ACC112 (cell line): ENCODE data around the gene C19orf47.
"Not testable (repeated sequence)": the region's sequence is repeated elsewhere in the genome, so short reads cannot be mapped to it uniquely, and the experiment has no call there.

Source experiments
- H2AFZ ChIP-seq: fragments of 200-600 bp; sonication (generic); one replicate; pipeline ENCODE4 v1.6.0; 2017; ENCODE audit warnings: antibody characterized with exemption, low read length; ENCODE audit not compliant: unreplicated experiment
- H3K27ac ChIP-seq: fragments of 200-600 bp; sonication (generic); 2 replicates; pipeline ENCODE4 v1.5.1; 2014; ENCODE audit warnings: low read depth, mild to moderate bottlenecking, antibody characterized with exemption, low read length, moderate library complexity
- H3K27me3 ChIP-seq: fragments of 200-600 bp; sonication (generic); 2 replicates; pipeline ENCODE4 v1.6.1; 2014; ENCODE audit warnings: mild to moderate bottlenecking, antibody characterized with exemption, low read length, moderate library complexity, mixed read lengths; ENCODE audit not compliant: insufficient read depth
- H3K36me3 ChIP-seq: fragments of 200-600 bp; sonication (generic); 2 replicates; pipeline ENCODE4 v1.6.1; 2016; ENCODE audit warnings: mild to moderate bottlenecking, antibody characterized with exemption, low read length, moderate library complexity, mixed read lengths; ENCODE audit not compliant: insufficient read depth
- H3K4me1 ChIP-seq: fragments of 200-600 bp; sonication (generic); one replicate; pipeline ENCODE4 v1.6.1; 2016; ENCODE audit warnings: low read length, mixed read lengths; ENCODE audit not compliant: insufficient read depth, unreplicated experiment, control insufficient read depth
- H3K4me3 ChIP-seq: fragments of 200-600 bp; sonication (generic); 2 replicates; pipeline ENCODE4 v1.5.1; 2014; ENCODE audit warnings: mild to moderate bottlenecking, low read depth, low read length
- H3K79me2 ChIP-seq: fragments of 200-600 bp; sonication (generic); one replicate; pipeline ENCODE4 v1.6.0; 2016; ENCODE audit warnings: low read length; ENCODE audit not compliant: control insufficient read depth, unreplicated experiment, insufficient read depth

Gene C19orf47

GRCh38 chr19:40374084-40374483 lies 25.9 kb upstream of the C19orf47 start:
- Histone ChIP-seq H3K27me3 (no peaks in the 10 kb centered on the region), H3K79me2 (no peaks in the 10 kb centered on the region), H3K4me3 (no peak overlapping the region), H3K4me1 (no peaks in the 10 kb centered on the region), H3K36me3 (no peaks in the 10 kb centered on the region), H3K27ac (no peak overlapping the region), H2AFZ (no peak overlapping the region)

- Histone ChIP-seq H3K27ac (no peak overlapping the region), H3K79me2 (no peaks in the 10 kb centered on the region), H3K36me3 (no peaks in the 10 kb centered on the region), H2AFZ (no peak overlapping the region), H3K27me3 (no peaks in the 10 kb centered on the region), H3K4me3 (no peak overlapping the region), H3K4me1 (no peaks in the 10 kb centered on the region)
These were observed 23.6 kb upstream of the C19orf47 start for GRCh38 chr19:40371802-40372122.

GRCh38 chr19:40370997-40371801 lies 23.0 kb upstream of the C19orf47 start:
- H3K4me3 ChIP-seq = no peak overlapping the region
- no peaks in the 10 kb centered on the region for H3K36me3 ChIP-seq

GRCh38 chr19:40370253-40370652 lies 22.1 kb upstream of the C19orf47 start:
- H3K27me3 ChIP-seq, H3K27ac ChIP-seq, H3K4me3 ChIP-seq, H3K36me3 ChIP-seq, H2AFZ ChIP-seq, H3K4me1 ChIP-seq, H3K79me2 ChIP-seq: not testable (repeated sequence)

More at GRCh38 chr19:40370997-40371801, 23.0 kb upstream of the C19orf47 start:
- no peaks in the 10 kb centered on the region for H3K4me1 ChIP-seq
- H3K27me3 ChIP-seq = no peaks in the 10 kb centered on the region
- H3K27ac ChIP-seq = no peak overlapping the region
- no peaks in the 10 kb centered on the region for H3K79me2 ChIP-seq
- no peak overlapping the region for H2AFZ ChIP-seq

- H3K36me3 ChIP-seq = no peaks in the 10 kb centered on the region
- no peak overlapping the region for H2AFZ ChIP-seq
- H3K4me1 ChIP-seq = no peaks in the 10 kb centered on the region
- H3K27ac ChIP-seq = no peak overlapping the region
- no peaks in the 10 kb centered on the region for H3K27me3 ChIP-seq
- H3K4me3 ChIP-seq = no peak overlapping the region
- no peaks in the 10 kb centered on the region for H3K79me2 ChIP-seq
These were observed 21.6 kb upstream of the C19orf47 start for GRCh38 chr19:40369797-40370196.

- no peaks in the 10 kb centered on the region for H3K4me1 ChIP-seq
These were observed 19.6 kb upstream of the C19orf47 start for GRCh38 chr19:40367577-40368434.

GRCh38 chr19:40366697-40367561 lies 18.7 kb upstream of the C19orf47 start:
- H3K4me3 ChIP-seq = no peak overlapping the region
- H2AFZ ChIP-seq = no peak overlapping the region
- no peaks in the 10 kb centered on the region for H3K79me2 ChIP-seq
- no peaks in the 10 kb centered on the region for H3K27me3 ChIP-seq
- no peaks in the 10 kb centered on the region for H3K4me1 ChIP-seq
- H3K27ac ChIP-seq = no peak overlapping the region
- H3K36me3 ChIP-seq = no peaks in the 10 kb centered on the region

More at GRCh38 chr19:40367577-40368434, 19.6 kb upstream of the C19orf47 start:
- no peak overlapping the region for H3K27ac ChIP-seq
- no peak overlapping the region for H3K4me3 ChIP-seq
- H2AFZ ChIP-seq = no peak overlapping the region
- H3K36me3 ChIP-seq = no peaks in the 10 kb centered on the region
- H3K27me3 ChIP-seq = no peaks in the 10 kb centered on the region
- no peaks in the 10 kb centered on the region for H3K79me2 ChIP-seq

- Histone ChIP-seq H3K79me2 (no peaks in the 10 kb centered on the region), H3K27ac (no peak overlapping the region), H3K27me3 (no peaks in the 10 kb centered on the region), H2AFZ (peak overlapping the region; percentile 6), H3K4me1 (no peaks in the 10 kb centered on the region), H3K36me3 (no peaks in the 10 kb centered on the region), H3K4me3 (peak overlapping the region; percentile 71)
These were observed 17.6 kb upstream of the C19orf47 start for GRCh38 chr19:40365613-40366401.

- Histone ChIP-seq H3K79me2 (no peaks in the 10 kb centered on the region), H3K4me3 (peak overlapping the region; percentile 71; the same call in 1 of the 2 replicates), H3K4me1 (no peaks in the 10 kb centered on the region), H3K27me3 (no peaks in the 10 kb centered on the region), H2AFZ (peak overlapping the region; percentile 6), H3K36me3 (no peaks in the 10 kb centered on the region), H3K27ac (no peak overlapping the region)
These were observed 16.8 kb upstream of the C19orf47 start for GRCh38 chr19:40365010-40365409.

- Histone ChIP-seq H2AFZ (no peak overlapping the region), H3K27ac (no peak overlapping the region), H3K36me3 (no peaks in the 10 kb centered on the region), H3K4me3 (no peak overlapping the region), H3K27me3 (no peaks in the 10 kb centered on the region), H3K79me2 (no peaks in the 10 kb centered on the region), H3K4me1 (no peaks in the 10 kb centered on the region)
These were observed 14.9 kb upstream of the C19orf47 start for GRCh38 chr19:40363069-40363468.
